Measurements from ENCODE around the gene ADAM22.

The ADAM22 gene

GRCh38 chr7:88176190-88176589 lies 242.1 kb downstream of the ADAM22 start:
- Histone ChIP-seq H3K23ac (ENCODE audit: low read length) (no peak overlapping the region), H4K91ac (ENCODE audit: low read depth, low read length) (no peak overlapping the region), H3K79me1 (ENCODE audit: low read length) (no peaks in the 10 kb centered on the region), H3K18ac (ENCODE audit: low read length) (no peak overlapping the region), H4K8ac (ENCODE audit: low read depth, low read length) (no peak overlapping the region), H3K79me2 (ENCODE audit: control insufficient read depth, insufficient read depth, low read length, poor library complexity) (no peaks in the 10 kb centered on the region), H3K4me2 (ENCODE audit: low read length) (no peak overlapping the region), H2BK5ac (ENCODE audit: low read depth, low read length, poor library complexity) (no peak overlapping the region), H3K14ac (ENCODE audit: low read length) (no peak overlapping the region), H3K4me1 (ENCODE audit: control insufficient read depth in 1 of 2, insufficient read depth in 2 of 2, low read length in 2 of 2) (no peaks in the 10 kb centered on the region), H2AFZ (ENCODE audit: insufficient read depth, low read length, poor library complexity) (no peak overlapping the region), H3K27ac (ENCODE audit: low read depth, low read length) (no peak overlapping the region), H2AK5ac (ENCODE audit: low read length) (no peak overlapping the region), H2BK12ac (ENCODE audit: low read length) (no peak overlapping the region), H3K9ac (ENCODE audit: low read length) (no peak overlapping the region), H4K12ac (ENCODE audit: low read depth, low read length) (no peak overlapping the region), H3K4ac (ENCODE audit: low read depth, low read length) (no peak overlapping the region), H3K9me3 (ENCODE audit: insufficient read depth, low read depth, low read length) (no peaks in the 10 kb centered on the region), H3K4me3 (ENCODE audit: low read depth, low read length) (no peak overlapping the region), H2BK120ac (ENCODE audit: insufficient read depth, low read length, poor library complexity) (no peak overlapping the region), H3K27me3 (ENCODE audit: insufficient read depth, low read length) (no peaks in the 10 kb centered on the region), H3K36me3 (ENCODE audit: control insufficient read depth in 1 of 2, insufficient read depth in 2 of 2, low read length in 2 of 2) (no peaks in the 10 kb centered on the region)
- no CpG with 5 or more reads among the region's 5 CpGs for WGBS (ENCODE audit: extremely low coverage, insufficient coverage, insufficient read length)
- no peak for DNase-seq

GRCh38 chr7:88183051-88183450 lies 249.0 kb downstream of the ADAM22 start:
- Histone ChIP-seq H2BK5ac (ENCODE audit: low read depth, low read length, poor library complexity) (no peak overlapping the region), H2BK12ac (ENCODE audit: low read length) (no peak overlapping the region), H2BK120ac (ENCODE audit: insufficient read depth, low read length, poor library complexity) (no peak overlapping the region), H3K27me3 (ENCODE audit: insufficient read depth, low read length) (no peaks in the 10 kb centered on the region), H2AFZ (ENCODE audit: insufficient read depth, low read length, poor library complexity) (no peak overlapping the region), H3K4me2 (ENCODE audit: low read length) (no peak overlapping the region), H4K8ac (ENCODE audit: low read depth, low read length) (no peak overlapping the region), H3K4me1 (ENCODE audit: control insufficient read depth in 1 of 2, insufficient read depth in 2 of 2, low read length in 2 of 2) (peaks cover 0 to 5% of the 10 kb centered on the region in 2 experiments), H4K12ac (ENCODE audit: low read depth, low read length) (no peak overlapping the region), H3K27ac (ENCODE audit: low read depth, low read length) (no peak overlapping the region), H3K4me3 (ENCODE audit: low read depth, low read length) (no peak overlapping the region), H2AK5ac (ENCODE audit: low read length) (no peak overlapping the region), H3K36me3 (ENCODE audit: control insufficient read depth in 1 of 2, insufficient read depth in 2 of 2, low read length in 2 of 2) (no peaks in the 10 kb centered on the region), H3K18ac (ENCODE audit: low read length) (no peak overlapping the region), H4K91ac (ENCODE audit: low read depth, low read length) (no peak overlapping the region), H3K14ac (ENCODE audit: low read length) (no peak overlapping the region), H3K9ac (ENCODE audit: low read length) (no peak overlapping the region), H3K79me1 (ENCODE audit: low read length) (peaks cover 2% of the 10 kb centered on the region), H3K23ac (ENCODE audit: low read length) (no peak overlapping the region), H3K79me2 (ENCODE audit: control insufficient read depth, insufficient read depth, low read length, poor library complexity) (no peaks in the 10 kb centered on the region), H3K9me3 (ENCODE audit: insufficient read depth, low read depth, low read length) (no peaks in the 10 kb centered on the region), H3K4ac (ENCODE audit: low read depth, low read length) (no peak overlapping the region)
- peak; percentile 55 to 95 for DNase-seq
- WGBS (ENCODE audit: extremely low coverage, insufficient coverage, insufficient read length) = no CpG with 5 or more reads among the region's 1 CpG

DNA sequence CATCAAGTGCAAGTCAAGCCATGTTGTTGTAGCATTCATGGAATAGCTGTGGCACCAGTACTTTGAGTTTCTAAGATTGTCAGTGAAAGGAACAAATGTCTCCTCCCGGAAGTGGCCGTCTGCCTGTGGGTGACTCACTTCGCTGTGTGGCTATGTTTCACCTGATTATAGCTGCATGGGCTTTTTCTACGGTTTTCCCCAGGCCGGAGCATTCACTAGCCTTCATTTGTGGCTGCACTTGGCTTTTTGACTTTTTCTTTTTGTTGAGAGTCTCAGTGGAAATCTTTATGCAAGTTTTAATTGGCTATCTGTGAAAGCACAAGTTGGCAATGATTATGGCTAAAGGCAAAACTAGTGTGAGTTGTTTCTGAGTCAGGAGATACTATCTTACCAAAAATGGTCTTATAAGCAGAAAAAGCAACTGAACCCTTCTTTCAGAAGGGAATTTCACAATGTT lies 250.8 kb downstream of the ADAM22 start:
- peak; percentile 48 to 59 for DNase-seq
- no peak overlapping the region for H3K18ac ChIP-seq (ENCODE audit: low read length)
- H3K27me3 ChIP-seq (ENCODE audit: insufficient read depth, low read length) = no peaks in the 10 kb centered on the region

GRCh38 chr7:88185650-88186049 lies 251.6 kb downstream of the ADAM22 start:
- Histone ChIP-seq H3K14ac (ENCODE audit: low read length) (no peak overlapping the region), H3K9me3 (ENCODE audit: insufficient read depth, low read depth, low read length) (no peaks in the 10 kb centered on the region), H4K8ac (ENCODE audit: low read depth, low read length) (no peak overlapping the region), H4K12ac (ENCODE audit: low read depth, low read length) (no peak overlapping the region), H3K4ac (ENCODE audit: low read depth, low read length) (no peak overlapping the region), H3K4me2 (ENCODE audit: low read length) (no peak overlapping the region), H2AFZ (ENCODE audit: insufficient read depth, low read length, poor library complexity) (no peak overlapping the region), H3K4me3 (ENCODE audit: low read depth, low read length) (no peak overlapping the region), H3K4me1 (ENCODE audit: control insufficient read depth in 1 of 2, insufficient read depth in 2 of 2, low read length in 2 of 2) (peaks cover 0 to 5% of the 10 kb centered on the region in 2 experiments), H3K36me3 (ENCODE audit: control insufficient read depth in 1 of 2, insufficient read depth in 2 of 2, low read length in 2 of 2) (peaks cover 0 to 2% of the 10 kb centered on the region in 2 experiments), H2BK5ac (ENCODE audit: low read depth, low read length, poor library complexity) (no peak overlapping the region), H2BK12ac (ENCODE audit: low read length) (no peak overlapping the region), H3K18ac (ENCODE audit: low read length) (no peak overlapping the region), H3K27me3 (ENCODE audit: insufficient read depth, low read length) (no peaks in the 10 kb centered on the region), H2AK5ac (ENCODE audit: low read length) (no peak overlapping the region), H3K27ac (ENCODE audit: low read depth, low read length) (no peak overlapping the region), H3K79me1 (ENCODE audit: low read length) (peaks cover 2% of the 10 kb centered on the region), H2BK120ac (ENCODE audit: insufficient read depth, low read length, poor library complexity) (no peak overlapping the region), H3K9ac (ENCODE audit: low read length) (no peak overlapping the region), H4K91ac (ENCODE audit: low read depth, low read length) (no peak overlapping the region), H3K23ac (ENCODE audit: low read length) (no peak overlapping the region), H3K79me2 (ENCODE audit: control insufficient read depth, insufficient read depth, low read length, poor library complexity) (no peaks in the 10 kb centered on the region)
- no peak for DNase-seq

More for the DNA sequence above, 250.8 kb downstream of the ADAM22 start:
- Histone ChIP-seq H3K4me3 (ENCODE audit: low read depth, low read length) (no peak overlapping the region), H4K91ac (ENCODE audit: low read depth, low read length) (no peak overlapping the region), H2BK5ac (ENCODE audit: low read depth, low read length, poor library complexity) (no peak overlapping the region), H4K8ac (ENCODE audit: low read depth, low read length) (no peak overlapping the region), H2BK120ac (ENCODE audit: insufficient read depth, low read length, poor library complexity) (no peak overlapping the region), H3K9me3 (ENCODE audit: insufficient read depth, low read depth, low read length) (no peaks in the 10 kb centered on the region), H2AFZ (ENCODE audit: insufficient read depth, low read length, poor library complexity) (no peak overlapping the region), H3K79me2 (ENCODE audit: control insufficient read depth, insufficient read depth, low read length, poor library complexity) (no peaks in the 10 kb centered on the region), H3K4ac (ENCODE audit: low read depth, low read length) (no peak overlapping the region), H3K79me1 (ENCODE audit: low read length) (peaks cover 2% of the 10 kb centered on the region), H4K12ac (ENCODE audit: low read depth, low read length) (no peak overlapping the region), H2AK5ac (ENCODE audit: low read length) (no peak overlapping the region), H3K27ac (ENCODE audit: low read depth, low read length) (peak overlapping the region; percentile 5), H3K23ac (ENCODE audit: low read length) (no peak overlapping the region), H3K14ac (ENCODE audit: low read length) (no peak overlapping the region), H3K9ac (ENCODE audit: low read length) (no peak overlapping the region), H2BK12ac (ENCODE audit: low read length) (no peak overlapping the region), H3K36me3 (ENCODE audit: control insufficient read depth in 1 of 2, insufficient read depth in 2 of 2, low read length in 2 of 2) (peaks cover 0 to 2% of the 10 kb centered on the region in 2 experiments), H3K4me1 (ENCODE audit: control insufficient read depth in 1 of 2, insufficient read depth in 2 of 2, low read length in 2 of 2) (peaks cover 0 to 5% of the 10 kb centered on the region in 2 experiments), H3K4me2 (ENCODE audit: low read length) (no peak overlapping the region)
- no CpG with 5 or more reads among the region's 5 CpGs for WGBS (ENCODE audit: extremely low coverage, insufficient coverage, insufficient read length)
